Smooth muscle cell (in vitro differentiated cells): ENCODE measurements around the gene THSD1. TPM values are rescaled to one million over a fixed set of nuclear protein-coding genes. Genes with fewer than 3 reads are reported as not detected.

ENCODE experiments used
- DNase-seq: peaks from one replicate; lab custom pipeline; 2025; ENCODE audit not compliant: unreplicated experiment; lab: John Stamatoyannopoulos, UW
- H2AFZ ChIP-seq: fragments of 200-600 bp; sonication (generic); 2 replicates; pipeline ENCODE4 v1.6.0; 2016; ENCODE audit warnings: antibody characterized with exemption, low read depth, mild to moderate bottlenecking
- H3F3A ChIP-seq: fragments of 200-600 bp; sonication (generic); 2 replicates; pipeline ENCODE4 v1.6.0; 2017; ENCODE audit warnings: antibody characterized with exemption, low read depth
- H3K27ac ChIP-seq: fragments of 200-600 bp; sonication (generic); 2 replicates; pipeline ENCODE4 v1.5.1; 2016; ENCODE audit warnings: low read depth, mild to moderate bottlenecking
- H3K27me3 ChIP-seq: fragments of 200-600 bp; sonication (generic); 2 replicates; pipeline ENCODE4 v1.6.1; 2016; ENCODE audit warnings: low read depth, mild to moderate bottlenecking
- H3K36me3 ChIP-seq: fragments of 200-600 bp; sonication (generic); 2 replicates; pipeline ENCODE4 v1.5.1; 2016; ENCODE audit warnings: low read depth
- H3K4me1 ChIP-seq: fragments of 200-600 bp; sonication (generic); 2 replicates; pipeline ENCODE4 v1.5.1; 2016; ENCODE audit warnings: low read depth
- H3K4me2 ChIP-seq: fragments of 200-600 bp; sonication (generic); 2 replicates; pipeline ENCODE4 v1.6.0; 2016; ENCODE audit warnings: mild to moderate bottlenecking
- H3K4me3 ChIP-seq: fragments of 200-600 bp; sonication (generic); 2 replicates; pipeline ENCODE4 v1.5.1; 2016; ENCODE audit warnings: mild to moderate bottlenecking
- H3K79me2 ChIP-seq: fragments of 200-600 bp; sonication (generic); 2 replicates; pipeline ENCODE4 v1.6.0; 2016; ENCODE audit warnings: low read depth, mild to moderate bottlenecking
- H3K9ac ChIP-seq: fragments of 200-600 bp; sonication (generic); 2 replicates; pipeline ENCODE4 v1.6.0; 2016; ENCODE audit warnings: low read depth
- H3K9me3 ChIP-seq: fragments of 200-600 bp; sonication (generic); replicated peaks from 2 replicates; pipeline ENCODE4 v1.5.1; 2016; ENCODE audit warnings: low read depth
- H4K20me1 ChIP-seq: fragments of 200-600 bp; sonication (generic); 2 replicates; pipeline ENCODE4 v1.6.0; 2016; ENCODE audit warnings: low read depth
- CTCF ChIP-seq: fragments of 200-600 bp; sonication (generic); IDR thresholded peaks from 2 replicates; pipeline ENCODE4 v1.5.1; 2017; ENCODE audit warnings: borderline replicate concordance, mild to moderate bottlenecking, antibody characterized with exemption; ENCODE audit not compliant: insufficient read depth, poor library complexity, severe bottlenecking
- WGBS: methylation state at CpG from one replicate; pipeline ENCODE4 v1.1.7; 2016; ENCODE audit warnings: low lambda C conversion rate; 5-methylcytosine and 5-hydroxymethylcytosine counted together
- polyA plus RNA-seq: library from polyadenylated mRNA; unstranded; fragments of >200 nt; fragmentation: Nextera tagmentation; extraction: Ambion mirVana; gene quantifications from 2 replicates; pipeline ENCODE4 v1.2.1, GENCODE V29; 2016
- total RNA-seq: library from RNA; depleted of rRNA; stranded (reverse); fragments of >200 nt; gene quantifications from 2 replicates; pipeline ENCODE4 v1.2.3, GENCODE V29; 2014

Gene THSD1
- total and polyA plus RNA-seq, 2 experiments from 2014 or later: 0.08 to 0.67 TPM

DNA sequence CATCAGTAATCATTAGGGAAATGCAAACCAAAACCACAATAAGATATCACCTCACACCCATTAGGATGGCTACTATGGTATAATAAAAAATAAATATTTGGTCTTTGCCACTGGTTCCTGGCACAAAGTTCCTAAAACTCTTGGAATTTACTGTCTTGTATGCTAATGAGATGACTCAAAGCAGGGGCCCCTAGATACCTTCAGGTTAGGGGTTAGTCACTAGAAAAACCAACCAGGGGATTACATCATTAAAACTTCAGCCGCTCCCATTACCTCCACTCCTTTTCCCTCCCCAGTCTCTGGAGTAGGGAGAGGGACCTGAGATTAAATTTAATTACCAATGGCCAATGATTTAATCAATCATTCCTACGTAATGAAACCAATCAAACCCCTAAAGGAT is 49.6 kb downstream of the THSD1 start:
- no peaks in the 10 kb centered on the region for H3K27me3 ChIP-seq
- H3K36me3 ChIP-seq: no peaks in the 10 kb centered on the region
- no peak overlapping the region for H2AFZ ChIP-seq
- H3K27ac ChIP-seq: no peak overlapping the region
- H3K9ac ChIP-seq: no peak overlapping the region
- no peaks in the 10 kb centered on the region for H3K9me3 ChIP-seq
- H3K4me3 ChIP-seq: no peak overlapping the region
- peak overlapping the region; percentile 55 for H3K4me2 ChIP-seq
- no peaks in the 10 kb centered on the region for H3K79me2 ChIP-seq
- H3F3A ChIP-seq: no peaks in the 10 kb centered on the region
- no peaks in the 10 kb centered on the region for H4K20me1 ChIP-seq
- TF ChIP-seq CTCF: no peak
- 59% methylated on average over 2 of the region's 2 CpGs for WGBS
- no peak for DNase-seq
- H3K4me1 ChIP-seq: peaks cover 3% of the 10 kb centered on the region

GRCh38 chr13:52353193-52353592 is 52.8 kb downstream of the THSD1 start:
- Histone ChIP-seq H3K9ac (no peak overlapping the region), H3K27ac (no peak overlapping the region), H3K36me3 (no peaks in the 10 kb centered on the region), H4K20me1 (no peaks in the 10 kb centered on the region), H3K4me3 (no peak overlapping the region), H3F3A (peaks cover 10% of the 10 kb centered on the region), H2AFZ (no peak overlapping the region), H3K4me1 (peaks cover 9% of the 10 kb centered on the region), H3K9me3 (no peaks in the 10 kb centered on the region), H3K4me2 (no peak overlapping the region), H3K79me2 (no peaks in the 10 kb centered on the region), H3K27me3 (no peaks in the 10 kb centered on the region)
- 68% methylated on average over 1 of the region's 1 CpG for WGBS
- DNase-seq: no peak
- TF ChIP-seq CTCF: no peak

GRCh38 chr13:52348983-52349780 is 56.8 kb downstream of the THSD1 start:
- no peak for DNase-seq
- H3K9ac ChIP-seq: no peak overlapping the region
- WGBS: 53% methylated on average over 6 of the region's 6 CpGs
- H3K4me2 ChIP-seq: peak overlapping the region; percentile 58
- no peak overlapping the region for H3K4me3 ChIP-seq
- no peaks in the 10 kb centered on the region for H3K79me2 ChIP-seq
- peak overlapping the region; percentile 64 for H3K27ac ChIP-seq
- no peaks in the 10 kb centered on the region for H3K27me3 ChIP-seq
- peaks cover 15% of the 10 kb centered on the region for H3F3A ChIP-seq
- H3K4me1 ChIP-seq: peaks cover 6% of the 10 kb centered on the region
- H4K20me1 ChIP-seq: no peaks in the 10 kb centered on the region
- H2AFZ ChIP-seq: no peak overlapping the region
- H3K36me3 ChIP-seq: no peaks in the 10 kb centered on the region
- TF ChIP-seq CTCF: no peak
- H3K9me3 ChIP-seq: no peaks in the 10 kb centered on the region

GRCh38 chr13:52348071-52348470 is 57.9 kb downstream of the THSD1 start:
- DNase-seq: no peak
- no peaks in the 10 kb centered on the region for H3K9me3 ChIP-seq
- H3K9ac ChIP-seq: no peak overlapping the region
- H3K27ac ChIP-seq: peak overlapping the region; percentile 64
- H3K4me2 ChIP-seq: peak overlapping the region; percentile 38
- no peak overlapping the region for H2AFZ ChIP-seq
- no peaks in the 10 kb centered on the region for H3K27me3 ChIP-seq
- no peaks in the 10 kb centered on the region for H3K79me2 ChIP-seq
- no peaks in the 10 kb centered on the region for H3K36me3 ChIP-seq
- H3F3A ChIP-seq: peaks cover 15% of the 10 kb centered on the region
- H4K20me1 ChIP-seq: no peaks in the 10 kb centered on the region
- WGBS: 18% methylated on average over 5 of the region's 5 CpGs
- H3K4me1 ChIP-seq: peaks cover 6% of the 10 kb centered on the region
- H3K4me3 ChIP-seq: no peak overlapping the region
- TF ChIP-seq CTCF: no peak
